ENCODE results near the gene PRKCE. TPM values are rescaled to one million over a fixed set of nuclear protein-coding genes. Genes with fewer than 3 reads are reported as not detected.

The PRKCE gene
- total and polyA plus RNA-seq, 2 experiments from 2014 or later, result 9.6 to 11.9 TPM

GRCh38 chr2:45793305-45793962 is 142.0 kb downstream of the PRKCE start:
- TF ChIP-seq CTCF (IDR thresholded peaks at IDR 0.05; ENCODE audit: poor library complexity) (no peak), EZH2phosphoT487 (IDR thresholded peaks at IDR 0.05; ENCODE audit: low read depth, severe bottlenecking, unreplicated experiment) (no peak), EZH2 (IDR thresholded peaks at IDR 0.05; ENCODE audit: borderline replicate concordance) (no peak)
- Histone ChIP-seq H3K9me2 (replicated peaks; ENCODE audit: insufficient read depth) (no peaks in the 10 kb centered on the region), H3K79me2 (no peaks in the 10 kb centered on the region), H3K4me2 (no peak overlapping the region), H3K4me1 (ENCODE audit: insufficient read depth) (no peaks in the 10 kb centered on the region), H3K27me3 (no peaks in the 10 kb centered on the region), H3K4me3 (no peak overlapping the region), H3K36me3 (replicated peaks; ENCODE audit: insufficient read depth, low read depth) (no peaks in the 10 kb centered on the region), H4K20me1 (ENCODE audit: insufficient read depth, poor library complexity, severe bottlenecking) (no peaks in the 10 kb centered on the region), H3K9me3 (ENCODE audit: low read depth) (no peaks in the 10 kb centered on the region), H3K27ac (no peak overlapping the region), H2AFZ (no peak overlapping the region)
- WGBS (ENCODE audit: low lambda C conversion rate, missing lambda C conversion rate), result 78% methylated on average over 7 of the region's 7 CpGs
- DNase-seq (ENCODE audit: low spot score), result no peak

DNA sequence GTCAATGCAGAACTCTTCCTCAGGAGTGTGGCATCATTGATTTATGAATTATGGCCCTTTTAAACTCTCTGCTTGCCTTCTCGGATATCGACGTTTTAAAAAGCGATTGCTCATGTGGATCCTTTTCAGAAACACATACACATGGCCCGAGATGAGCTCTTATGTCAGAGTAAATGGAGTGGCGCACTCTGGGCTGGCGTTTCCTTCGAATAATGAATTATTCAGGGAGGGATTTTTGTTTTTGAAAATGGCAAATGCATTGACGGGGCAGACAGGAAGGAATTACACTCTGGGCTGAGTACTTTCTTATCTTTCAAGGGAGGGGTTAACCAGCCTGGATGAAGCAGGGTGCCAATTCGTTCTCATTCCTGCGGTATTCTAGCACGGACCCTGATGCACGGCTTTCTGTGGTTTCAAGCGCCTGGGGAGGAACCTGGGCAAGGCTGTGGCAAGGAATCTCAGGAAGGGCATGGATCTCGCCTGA is 142.7 kb downstream of the PRKCE start:
- Histone ChIP-seq H3K27ac (no peak overlapping the region), H4K20me1 (ENCODE audit: insufficient read depth, poor library complexity, severe bottlenecking) (no peaks in the 10 kb centered on the region), H2AFZ (no peak overlapping the region), H3K36me3 (replicated peaks; ENCODE audit: insufficient read depth, low read depth) (no peaks in the 10 kb centered on the region), H3K4me3 (no peak overlapping the region), H3K79me2 (no peaks in the 10 kb centered on the region), H3K27me3 (no peaks in the 10 kb centered on the region), H3K4me1 (ENCODE audit: insufficient read depth) (no peaks in the 10 kb centered on the region), H3K4me2 (no peak overlapping the region), H3K9me3 (ENCODE audit: low read depth) (no peaks in the 10 kb centered on the region), H3K9me2 (replicated peaks; ENCODE audit: insufficient read depth) (no peaks in the 10 kb centered on the region)
- no peak for TF ChIP-seq EZH2phosphoT487 (IDR thresholded peaks at IDR 0.05; ENCODE audit: low read depth, severe bottlenecking, unreplicated experiment)
- no peak for TF ChIP-seq CTCF (IDR thresholded peaks at IDR 0.05; ENCODE audit: poor library complexity)
- TF ChIP-seq EZH2 (IDR thresholded peaks at IDR 0.05; ENCODE audit: borderline replicate concordance), result no peak
- DNase-seq (ENCODE audit: low spot score), result no peak
- 70% methylated on average over 15 of the region's 15 CpGs for WGBS (ENCODE audit: low lambda C conversion rate, missing lambda C conversion rate)

- H3K27ac ChIP-seq, result no peak overlapping the region
- 82% methylated on average over 4 of the region's 4 CpGs for WGBS (ENCODE audit: low lambda C conversion rate, missing lambda C conversion rate)
- H3K79me2 ChIP-seq, result no peaks in the 10 kb centered on the region
- no peaks in the 10 kb centered on the region for H4K20me1 ChIP-seq (ENCODE audit: insufficient read depth, poor library complexity, severe bottlenecking)
- no peaks in the 10 kb centered on the region for H3K27me3 ChIP-seq
- no peaks in the 10 kb centered on the region for H3K9me3 ChIP-seq (ENCODE audit: low read depth)
- TF ChIP-seq EZH2 (IDR thresholded peaks at IDR 0.05; ENCODE audit: borderline replicate concordance) (no peak), EZH2phosphoT487 (IDR thresholded peaks at IDR 0.05; ENCODE audit: low read depth, severe bottlenecking, unreplicated experiment) (no peak), CTCF (IDR thresholded peaks at IDR 0.05; ENCODE audit: poor library complexity) (no peak)
- H3K4me2 ChIP-seq, result no peak overlapping the region
- no peaks in the 10 kb centered on the region for H3K9me2 ChIP-seq (replicated peaks; ENCODE audit: insufficient read depth)
- no peaks in the 10 kb centered on the region for H3K4me1 ChIP-seq (ENCODE audit: insufficient read depth)
- no peak overlapping the region for H2AFZ ChIP-seq
- H3K36me3 ChIP-seq (replicated peaks; ENCODE audit: insufficient read depth, low read depth), result no peaks in the 10 kb centered on the region
- no peak for DNase-seq (ENCODE audit: low spot score)
- H3K4me3 ChIP-seq, result no peak overlapping the region
Measured at GRCh38 chr2:45796500-45796899, 145.0 kb downstream of the PRKCE start.
